Effector memory CD4-positive, alpha-beta T cell (primary cell): ENCODE results near the gene TMEM63B.
"Not testable (repeated sequence)": the region's sequence is repeated elsewhere in the genome, so short reads cannot be mapped to it uniquely, and the experiment has no call there.

Experiments
- DNase-seq, 3 donors: peaks; one replicate each; pipeline ENCODE4 v3.0.0-alpha.2; 2020
- H3K27ac ChIP-seq: 2 replicates; pipeline ENCODE4 v1.7.0; 2013; ENCODE audit warnings: mild to moderate bottlenecking, low read length, moderate library complexity; ENCODE audit not compliant: insufficient read depth, poor library complexity, severe bottlenecking
- H3K27me3 ChIP-seq: replicated peaks from 2 replicates; pipeline ENCODE4 v1.7.0; 2013; ENCODE audit warnings: mild to moderate bottlenecking, low read length; ENCODE audit not compliant: insufficient read depth, control insufficient read depth, poor library complexity, severe bottlenecking
- H3K36me3 ChIP-seq: 2 replicates; pipeline ENCODE4 v1.7.0; 2013; ENCODE audit warnings: mild to moderate bottlenecking, low read length, moderate library complexity; ENCODE audit not compliant: control insufficient read depth, insufficient read depth
- H3K4me1 ChIP-seq: 2 replicates; pipeline ENCODE4 v1.7.0; 2013; ENCODE audit warnings: low read length, mild to moderate bottlenecking; ENCODE audit not compliant: control insufficient read depth, insufficient read depth, poor library complexity, severe bottlenecking
- H3K4me3 ChIP-seq: 2 replicates; pipeline ENCODE4 v1.7.0; 2013; ENCODE audit warnings: low read length, low read depth, mild to moderate bottlenecking; ENCODE audit not compliant: insufficient read depth, poor library complexity, severe bottlenecking
- H3K9me3 ChIP-seq: 2 replicates; pipeline ENCODE4 v1.7.0; 2013; ENCODE audit warnings: mild to moderate bottlenecking, low read length, moderate library complexity; ENCODE audit not compliant: control insufficient read depth

The TMEM63B gene

GRCh38 chr6:44094403-44095242 is 32.7 kb upstream of the TMEM63B start:
- Histone ChIP-seq H3K9me3 (no peaks in the 10 kb centered on the region), H3K27ac (no peak overlapping the region), H3K27me3 (no peaks in the 10 kb centered on the region), H3K4me3 (no peak overlapping the region), H3K4me1 (no peaks in the 10 kb centered on the region), H3K36me3 (peaks cover 7% of the 10 kb centered on the region)
- no peak for DNase-seq

GRCh38 chr6:44095243-44095623 is 32.1 kb upstream of the TMEM63B start:
- H3K36me3 ChIP-seq, H3K4me3 ChIP-seq, H3K27ac ChIP-seq: not testable (repeated sequence)

GRCh38 chr6:44096612-44097011 is 30.7 kb upstream of the TMEM63B start:
- no peak overlapping the region for H3K4me3 ChIP-seq
- peaks cover 7% of the 10 kb centered on the region for H3K36me3 ChIP-seq
- no peaks in the 10 kb centered on the region for H3K9me3 ChIP-seq
- no peaks in the 10 kb centered on the region for H3K4me1 ChIP-seq
- H3K27ac ChIP-seq, result no peak overlapping the region
- DNase-seq, result peak; percentile 58 to 67 (median 59)
- H3K27me3 ChIP-seq, result no peaks in the 10 kb centered on the region

More at GRCh38 chr6:44095243-44095623, 32.1 kb upstream of the TMEM63B start:
- H3K9me3 ChIP-seq, H3K4me1 ChIP-seq, H3K27me3 ChIP-seq, DNase-seq: not testable (repeated sequence)

DNA sequence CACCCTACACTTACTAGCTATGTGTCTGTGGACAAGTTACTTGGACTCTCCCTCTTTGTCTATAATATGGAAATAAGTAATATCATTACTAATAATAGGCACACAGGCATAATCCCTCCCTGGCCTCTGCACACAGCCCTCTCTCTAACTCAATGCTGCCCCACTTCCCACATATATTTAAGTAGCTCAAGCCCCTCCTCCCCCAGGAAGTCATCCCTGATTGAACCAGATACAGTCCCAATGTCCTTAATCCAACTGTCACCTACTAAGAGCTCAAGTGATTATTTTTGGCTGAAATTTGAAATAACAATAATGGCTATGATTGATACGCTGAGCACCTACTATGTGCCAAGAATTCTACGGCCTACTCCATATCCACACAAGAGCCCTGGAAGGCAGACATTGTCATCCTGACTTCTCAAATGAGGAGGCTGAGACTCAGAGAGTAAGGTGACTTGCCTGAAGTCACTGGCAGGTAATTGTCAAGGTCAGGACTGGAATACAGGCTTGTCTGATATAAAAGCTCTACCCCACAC is 29.5 kb upstream of the TMEM63B start:
- H3K36me3 ChIP-seq, result peaks cover 7% of the 10 kb centered on the region

DNA sequence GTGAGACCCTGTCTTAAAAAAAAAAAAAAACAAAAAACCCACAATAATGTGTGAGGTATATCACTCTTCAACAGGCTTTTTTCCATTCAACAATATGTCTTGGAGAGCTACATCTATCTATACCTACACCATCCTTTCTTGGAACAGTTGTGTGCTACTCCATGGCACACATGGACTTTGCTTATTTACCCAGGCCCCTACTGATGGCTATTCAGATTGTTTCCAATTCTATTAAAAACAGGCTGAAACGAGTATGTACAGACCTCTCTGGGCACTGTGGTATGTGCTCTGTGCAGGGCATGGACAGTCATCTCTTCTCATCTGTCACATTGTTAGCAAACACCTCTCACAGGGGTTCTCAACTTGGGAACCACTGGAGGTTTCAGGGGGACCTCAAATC is 28.2 kb upstream of the TMEM63B start:
- no peak for DNase-seq
- no peak overlapping the region for H3K27ac ChIP-seq
- H3K4me3 ChIP-seq, result no peak overlapping the region
- no peaks in the 10 kb centered on the region for H3K27me3 ChIP-seq
- no peaks in the 10 kb centered on the region for H3K4me1 ChIP-seq
- peaks cover 10% of the 10 kb centered on the region for H3K36me3 ChIP-seq
- H3K9me3 ChIP-seq, result no peaks in the 10 kb centered on the region

More for the DNA sequence above, 29.5 kb upstream of the TMEM63B start:
- no peak overlapping the region for H3K27ac ChIP-seq
- no peak for DNase-seq
- H3K4me1 ChIP-seq, result no peaks in the 10 kb centered on the region
- no peak overlapping the region for H3K4me3 ChIP-seq
- no peaks in the 10 kb centered on the region for H3K9me3 ChIP-seq
- H3K27me3 ChIP-seq, result no peaks in the 10 kb centered on the region

DNA sequence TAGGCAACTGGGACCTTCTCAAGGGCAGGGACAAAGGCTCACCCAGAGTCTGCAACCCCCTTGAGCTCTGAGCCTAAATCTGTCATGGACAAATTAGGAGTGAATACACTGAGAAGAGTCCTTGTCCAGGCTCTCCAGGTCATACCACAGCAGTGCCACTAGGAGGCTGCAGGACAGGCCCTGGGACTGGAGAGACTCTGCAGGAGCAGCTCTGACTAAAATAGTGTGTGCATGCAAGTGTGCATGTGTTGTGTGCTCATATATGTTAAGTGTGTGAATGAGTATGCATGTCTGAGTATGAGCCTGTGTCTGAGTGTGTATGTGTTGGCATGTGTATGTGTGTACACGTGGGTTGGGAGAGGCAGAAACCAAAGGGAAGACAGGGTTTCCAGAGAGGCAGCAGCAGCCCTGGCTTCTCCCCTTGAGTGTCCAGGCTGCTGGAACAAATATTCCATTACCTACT is 27.2 kb upstream of the TMEM63B start:
- peaks cover 5% of the 10 kb centered on the region for H3K36me3 ChIP-seq
- no peaks in the 10 kb centered on the region for H3K4me1 ChIP-seq
- H3K4me3 ChIP-seq, result no peak overlapping the region
- H3K9me3 ChIP-seq, result no peaks in the 10 kb centered on the region
- H3K27me3 ChIP-seq, result no peaks in the 10 kb centered on the region
- H3K27ac ChIP-seq, result no peak overlapping the region
- no peak for DNase-seq

DNA sequence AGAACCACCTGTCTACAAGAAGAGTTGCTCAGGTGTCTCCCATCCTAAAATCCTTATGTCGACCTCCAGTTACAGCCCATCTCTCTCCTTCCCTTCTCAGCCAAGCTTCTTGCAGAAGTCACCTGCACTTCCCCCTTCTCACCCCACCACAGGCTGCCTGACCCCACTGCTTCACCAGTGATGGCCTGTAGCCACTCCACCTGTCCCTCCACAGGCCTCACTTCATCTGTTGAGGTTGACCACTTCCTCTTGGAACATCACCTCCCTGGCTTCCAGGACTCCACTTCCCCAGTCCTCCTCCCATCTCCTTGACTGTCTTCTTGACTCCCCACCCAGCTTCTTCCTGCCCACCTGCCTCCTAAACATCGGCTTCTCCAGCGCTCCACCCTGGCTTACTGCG is 25.5 kb upstream of the TMEM63B start:
- H3K27ac ChIP-seq, result no peak overlapping the region
- H3K27me3 ChIP-seq, result no peaks in the 10 kb centered on the region
- no peaks in the 10 kb centered on the region for H3K9me3 ChIP-seq
- DNase-seq, result no peak
- H3K4me1 ChIP-seq, result no peaks in the 10 kb centered on the region
- peaks cover 5% of the 10 kb centered on the region for H3K36me3 ChIP-seq
- H3K4me3 ChIP-seq, result no peak overlapping the region

DNA sequence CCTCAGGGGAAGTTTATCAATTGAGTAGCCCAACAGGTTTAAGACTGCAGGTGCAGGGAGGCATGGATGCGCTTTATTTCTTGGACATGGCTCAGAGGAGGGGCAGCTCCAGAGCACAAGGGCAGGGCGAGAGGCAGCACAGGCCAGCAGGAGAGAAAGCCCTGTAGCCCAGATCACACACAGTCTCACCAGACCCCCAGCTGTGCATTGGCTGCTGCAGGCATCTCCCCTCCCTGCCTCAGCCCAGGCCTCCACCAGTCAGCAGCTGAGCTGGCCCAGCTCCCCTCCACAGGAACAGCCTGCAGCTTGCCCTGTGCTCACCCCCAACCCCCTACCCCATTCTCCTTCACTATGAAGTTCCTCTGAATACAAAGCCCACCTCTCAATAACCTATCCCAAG is 24.8 kb upstream of the TMEM63B start:
- H3K36me3 ChIP-seq, result peaks cover 5% of the 10 kb centered on the region
- H3K4me3 ChIP-seq, result no peak overlapping the region
- no peaks in the 10 kb centered on the region for H3K4me1 ChIP-seq
- DNase-seq, result no peak
- no peak overlapping the region for H3K27ac ChIP-seq
- no peaks in the 10 kb centered on the region for H3K27me3 ChIP-seq
- no peaks in the 10 kb centered on the region for H3K9me3 ChIP-seq

GRCh38 chr6:44104481-44105021 is 22.8 kb upstream of the TMEM63B start:
- H3K27me3 ChIP-seq, result no peaks in the 10 kb centered on the region
- no peak overlapping the region for H3K27ac ChIP-seq
- H3K36me3 ChIP-seq, result peaks cover 8% of the 10 kb centered on the region
- H3K4me1 ChIP-seq, result no peaks in the 10 kb centered on the region
- no peaks in the 10 kb centered on the region for H3K9me3 ChIP-seq
- no peak overlapping the region for H3K4me3 ChIP-seq
- DNase-seq, result no peak

GRCh38 chr6:44105146-44105545 is 22.2 kb upstream of the TMEM63B start:
- Histone ChIP-seq H3K9me3 (no peaks in the 10 kb centered on the region), H3K36me3 (peaks cover 14% of the 10 kb centered on the region), H3K27ac (no peak overlapping the region), H3K27me3 (no peaks in the 10 kb centered on the region), H3K4me1 (no peaks in the 10 kb centered on the region), H3K4me3 (no peak overlapping the region)
- DNase-seq, result no peak
